Keratinocyte (primary cell): ENCODE data around the gene SIGLEC7. TPM values are rescaled to one million over a fixed set of nuclear protein-coding genes. Genes with fewer than 3 reads are reported as not detected.

ENCODE experiments used
- DNase-seq: peaks from one replicate; pipeline ENCODE4 v3.0.0-alpha.2; 2011; ENCODE audit warnings: low read depth, missing footprints, low spot score
- FAIRE-seq: peaks from 2 replicates; lab custom pipeline; 2011; peaks lifted over from hg19 to GRCh38; lab: Jason Lieb, UNC
- H2AFZ ChIP-seq: 2 replicates; pipeline ENCODE4 v1.6.0; 2012; ENCODE audit warnings: low read length, control low read depth, inconsistent platforms; ENCODE audit not compliant: control insufficient read depth
- H3K27ac ChIP-seq: 2 replicates; pipeline ENCODE4 v1.5.1; 2011; ENCODE audit warnings: low read length; ENCODE audit not compliant: control insufficient read depth, insufficient read depth
- H3K27me3 ChIP-seq: 3 replicates; pipeline ENCODE4 v1.6.0; 2011; ENCODE audit warnings: low read length; ENCODE audit not compliant: control insufficient read depth, insufficient read depth; ENCODE audit errors: extremely low read depth
- H3K36me3 ChIP-seq, 2 experiments: 2 replicates in 1 of 2; 3 replicates in 1 of 2; pipeline ENCODE4 v1.5.1; 2011; ENCODE audit warnings: low read length in 2 of 2, mild to moderate bottlenecking in 1 of 2; ENCODE audit not compliant: control insufficient read depth in 2 of 2, insufficient read depth in 2 of 2; ENCODE audit errors: extremely low read depth in 1 of 2
- H3K4me1 ChIP-seq: 3 replicates; pipeline ENCODE4 v1.5.1; 2011; ENCODE audit warnings: low read length; ENCODE audit not compliant: control insufficient read depth, insufficient read depth; ENCODE audit errors: extremely low read depth
- H3K4me2 ChIP-seq: 3 replicates; pipeline ENCODE4 v1.6.0; 2011; ENCODE audit warnings: low read depth, low read length; ENCODE audit not compliant: control insufficient read depth, insufficient read depth; ENCODE audit errors: extremely low read depth
- H3K4me3 ChIP-seq, 3 experiments: fragments of 200-600 bp in 1 of 3; sonication (generic) in 1 of 3; 2 replicates in 2 of 3; 3 replicates in 1 of 3; pipeline ENCODE4 v1.5.1; 2011 to 2016; ENCODE audit warnings: low read length in 3 of 3, mild to moderate bottlenecking in 3 of 3, control low read depth in 2 of 3, inconsistent platforms in 1 of 3, low read depth in 1 of 3, mixed read lengths in 1 of 3, mixed run types in 1 of 3, moderate library complexity in 1 of 3; ENCODE audit not compliant: control insufficient read depth in 2 of 3, insufficient read depth in 2 of 3; ENCODE audit errors: extremely low read depth in 1 of 3
- H3K79me2 ChIP-seq: 2 replicates; pipeline ENCODE4 v1.6.0; 2012; ENCODE audit warnings: low read length; ENCODE audit not compliant: control insufficient read depth, insufficient read depth
- H3K9ac ChIP-seq: 3 replicates; pipeline ENCODE4 v1.6.0; 2011; ENCODE audit warnings: low read length; ENCODE audit not compliant: control insufficient read depth, insufficient read depth; ENCODE audit errors: extremely low read depth
- H3K9me1 ChIP-seq: 3 replicates; pipeline ENCODE4 v1.6.0; 2011; ENCODE audit warnings: low read length; ENCODE audit not compliant: control insufficient read depth, insufficient read depth; ENCODE audit errors: extremely low read depth
- H3K9me3 ChIP-seq: 2 replicates; pipeline ENCODE4 v1.5.1; 2012; ENCODE audit warnings: low read depth, low read length; ENCODE audit not compliant: control insufficient read depth
- H4K20me1 ChIP-seq: 3 replicates; pipeline ENCODE4 v1.6.0; 2011; ENCODE audit warnings: low read length; ENCODE audit not compliant: control insufficient read depth, insufficient read depth; ENCODE audit errors: extremely low read depth
- EZH2 ChIP-seq: IDR thresholded peaks from one replicate; pipeline ENCODE4 v1.6.1; 2012; ENCODE audit warnings: inconsistent platforms, mild to moderate bottlenecking, low read length, moderate library complexity
- dilution Hi-C: fragments of 300-500 bp; cut with MboI; formaldehyde crosslinking; loops from one replicate; pipeline ENCODE4 v1.7.0; 2020; ENCODE audit warnings: low sequenced_read_pairs; ENCODE audit not compliant: extremely low pct_ligation_motif_present
- polyA plus RNA-seq, 5 experiments: library from polyadenylated mRNA; depleted of rRNA in 3 of 5; stranded (reverse) in 3 of 5; stranded (forward) in 1 of 5; unstranded in 1 of 5; fragments of >200 nt; gene quantifications; 1 replicate in 1 of 5; 2 replicates in 3 of 5; 3 replicates in 1 of 5; pipeline versions ENCODE4 v1.2.1 to v1.2.3, GENCODE V29; 2011 to 2012; ENCODE audit warnings: missing spikeins in 2 of 5, low read depth in 1 of 5, low replicate concordance in 1 of 5
- TF ChIP-seq, protein P1 (sequence below), 3 experiments: IDR thresholded peaks in 1 of 3; conservative IDR thresholded peaks in 1 of 3; optimal IDR thresholded peaks in 1 of 3; 2 replicates in 2 of 3; 3 replicates in 1 of 3; pipeline versions ENCODE3 to v1.5.1; 2011; ENCODE audit warnings: low read length in 3 of 3, mild to moderate bottlenecking in 3 of 3, moderate library complexity in 2 of 3, control low read depth in 1 of 3, inconsistent platforms in 1 of 3; ENCODE audit not compliant: insufficient read depth in 2 of 3; ENCODE audit errors: extremely low read depth in 1 of 3

The SIGLEC7 gene
- polyA plus RNA-seq, 1 donor (not counting 4 experiments of a cell fraction or from before 2014, with no cell fraction given), result not detected

DNA sequence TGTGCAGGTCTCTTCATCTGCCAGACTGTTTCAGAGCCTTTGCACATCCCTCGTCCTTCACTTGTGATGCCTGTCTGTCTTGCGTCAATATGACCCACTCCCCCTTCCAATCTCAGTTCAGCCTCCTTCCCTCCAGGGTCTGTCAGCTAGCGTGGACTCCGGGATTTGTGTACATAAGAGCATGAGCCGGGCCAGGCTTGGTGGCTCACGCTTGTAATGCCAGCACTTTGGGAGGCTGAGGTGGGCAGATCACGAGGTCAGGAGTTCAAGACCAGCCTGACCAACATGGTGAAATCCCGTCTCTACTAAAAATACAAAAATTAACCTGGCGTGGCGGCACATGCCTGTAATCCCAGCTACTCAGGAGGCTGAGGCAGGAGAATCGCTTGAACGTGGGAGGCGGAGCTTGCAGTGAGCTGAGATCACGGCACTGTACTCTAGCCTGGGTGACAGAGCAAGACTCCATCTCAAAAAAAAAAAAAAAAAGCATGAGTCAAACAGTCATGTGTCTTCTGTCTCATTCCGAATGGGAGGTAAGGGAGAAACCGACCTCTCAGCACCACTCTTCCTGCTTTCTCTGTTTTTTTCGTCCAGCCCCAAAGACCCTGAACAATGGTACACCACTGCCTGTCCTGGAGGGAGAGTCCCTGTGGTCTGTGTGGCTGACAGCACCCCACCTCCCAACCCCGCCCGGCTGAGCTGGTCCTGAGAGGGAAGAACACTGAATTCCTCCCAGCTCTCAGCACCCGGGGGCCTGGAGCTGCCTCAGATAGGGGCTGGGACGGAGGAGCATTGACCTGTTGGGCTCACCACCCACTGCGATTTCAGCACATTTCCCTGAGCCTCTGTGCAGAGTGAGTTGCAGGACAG is 19.8 kb upstream of the SIGLEC7 start:
- no peaks in the 10 kb centered on the region for H3K36me3 ChIP-seq
- DNase-seq, result no peak
- H3K9me1 ChIP-seq, result no peaks in the 10 kb centered on the region
- FAIRE-seq, result no peak
- TF ChIP-seq EZH2, result no peak
- TF ChIP-seq, protein P1, sequence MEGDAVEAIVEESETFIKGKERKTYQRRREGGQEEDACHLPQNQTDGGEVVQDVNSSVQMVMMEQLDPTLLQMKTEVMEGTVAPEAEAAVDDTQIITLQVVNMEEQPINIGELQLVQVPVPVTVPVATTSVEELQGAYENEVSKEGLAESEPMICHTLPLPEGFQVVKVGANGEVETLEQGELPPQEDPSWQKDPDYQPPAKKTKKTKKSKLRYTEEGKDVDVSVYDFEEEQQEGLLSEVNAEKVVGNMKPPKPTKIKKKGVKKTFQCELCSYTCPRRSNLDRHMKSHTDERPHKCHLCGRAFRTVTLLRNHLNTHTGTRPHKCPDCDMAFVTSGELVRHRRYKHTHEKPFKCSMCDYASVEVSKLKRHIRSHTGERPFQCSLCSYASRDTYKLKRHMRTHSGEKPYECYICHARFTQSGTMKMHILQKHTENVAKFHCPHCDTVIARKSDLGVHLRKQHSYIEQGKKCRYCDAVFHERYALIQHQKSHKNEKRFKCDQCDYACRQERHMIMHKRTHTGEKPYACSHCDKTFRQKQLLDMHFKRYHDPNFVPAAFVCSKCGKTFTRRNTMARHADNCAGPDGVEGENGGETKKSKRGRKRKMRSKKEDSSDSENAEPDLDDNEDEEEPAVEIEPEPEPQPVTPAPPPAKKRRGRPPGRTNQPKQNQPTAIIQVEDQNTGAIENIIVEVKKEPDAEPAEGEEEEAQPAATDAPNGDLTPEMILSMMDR (optimal IDR thresholded peaks at IDR 0.05 in 1 of 3, IDR thresholded peaks at IDR 0.05 in 1 of 3, conservative IDR thresholded peaks at IDR 0.05 in 1 of 3; ENCODE audit: extremely low read depth in 1 of 3, insufficient read depth in 2 of 3, low read length in 3 of 3), result no peak
- H4K20me1 ChIP-seq, result no peaks in the 10 kb centered on the region
- no peak overlapping the region for H3K4me2 ChIP-seq
- no peak overlapping the region for H3K9ac ChIP-seq
- H3K4me1 ChIP-seq, result no peaks in the 10 kb centered on the region
- H3K9me3 ChIP-seq, result no peaks in the 10 kb centered on the region
- H2AFZ ChIP-seq, result peak overlapping the region; percentile 26
- no peaks in the 10 kb centered on the region for H3K27me3 ChIP-seq
- H3K4me3 ChIP-seq, result no peak overlapping the region
- no peaks in the 10 kb centered on the region for H3K79me2 ChIP-seq
- dilution Hi-C loops, result no loop called here
- no peak overlapping the region for H3K27ac ChIP-seq

DNA sequence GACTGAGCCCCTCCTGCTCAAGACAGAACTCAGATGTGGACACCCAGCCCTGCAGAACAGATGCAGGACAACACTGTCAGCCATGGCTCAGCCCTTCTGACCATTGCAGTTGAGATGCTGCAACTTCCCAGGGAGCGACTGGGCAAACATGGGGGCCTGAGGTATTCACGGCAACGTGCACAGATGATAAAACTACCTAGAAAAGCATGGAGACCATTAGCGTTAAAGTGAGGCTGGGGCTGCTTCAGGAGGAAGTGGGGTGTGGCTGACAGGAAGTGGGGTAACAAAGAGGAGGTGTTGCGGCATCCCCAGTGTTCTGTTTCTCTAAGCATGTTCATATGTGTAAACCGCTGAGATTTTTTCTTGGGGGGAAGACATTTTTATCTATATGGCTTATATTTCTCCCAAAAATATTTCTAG is 18.7 kb upstream of the SIGLEC7 start:
- Histone ChIP-seq H3K79me2 (no peaks in the 10 kb centered on the region), H3K27ac (no peak overlapping the region), H3K9me3 (no peaks in the 10 kb centered on the region), H3K36me3 (no peaks in the 10 kb centered on the region), H3K4me2 (no peak overlapping the region), H4K20me1 (no peaks in the 10 kb centered on the region), H3K9ac (no peak overlapping the region), H3K4me3 (no peak overlapping the region), H3K27me3 (no peaks in the 10 kb centered on the region), H3K9me1 (no peaks in the 10 kb centered on the region), H3K4me1 (no peaks in the 10 kb centered on the region), H2AFZ (no peak overlapping the region)
- dilution Hi-C loops, result no loop called here
- DNase-seq, result no peak
- TF ChIP-seq, protein P1 (optimal IDR thresholded peaks at IDR 0.05 in 1 of 3, IDR thresholded peaks at IDR 0.05 in 1 of 3, conservative IDR thresholded peaks at IDR 0.05 in 1 of 3; ENCODE audit: extremely low read depth in 1 of 3, insufficient read depth in 2 of 3, low read length in 3 of 3), result no peak
- TF ChIP-seq EZH2, result no peak
- no peak for FAIRE-seq
